ENCODE measurements around the gene NT5E. TPM values are rescaled to one million over a fixed set of nuclear protein-coding genes. Genes with fewer than 3 reads are reported as not detected.

Gene NT5E
- 111 and 249 TPM in 2 replicates for total RNA-seq

GRCh38 chr6:85449818-85450759 is at the start of gene NT5E:
TSS of gene NT5E (plus strand) at chr6:85450083. CDS start at chr6:85450140, 57 bp downstream.

Other genes with a start within 250 kb of the NT5E start
- gene SNX14, start 143.8 kb downstream of the NT5E start, total RNA-seq, result 100 and 182 TPM in 2 replicates
- gene SYNCRIP, start 192.8 kb downstream of the NT5E start, total RNA-seq, result 40.0 and 107 TPM in 2 replicates

Data from bladder microvascular endothelial cell (primary cell).